GM21619 (cell line): ENCODE results near the gene DENND5B.

Source experiments
- ATAC-seq: cut with Tn5 transposase; IDR thresholded peaks from one replicate; pipeline ENCODE4 v1.9.1; 2021; ENCODE audit not compliant: unreplicated experiment

DENND5B gene

GRCh38 chr12:31339831-31340622 is 250.9 kb downstream of the DENND5B start:
- ATAC-seq, result no peak

GRCh38 chr12:31337952-31338351 is 253.0 kb downstream of the DENND5B start:
- ATAC-seq, result no peak
